Measurements from ENCODE around the gene ADNP.

ADNP gene

DNA sequence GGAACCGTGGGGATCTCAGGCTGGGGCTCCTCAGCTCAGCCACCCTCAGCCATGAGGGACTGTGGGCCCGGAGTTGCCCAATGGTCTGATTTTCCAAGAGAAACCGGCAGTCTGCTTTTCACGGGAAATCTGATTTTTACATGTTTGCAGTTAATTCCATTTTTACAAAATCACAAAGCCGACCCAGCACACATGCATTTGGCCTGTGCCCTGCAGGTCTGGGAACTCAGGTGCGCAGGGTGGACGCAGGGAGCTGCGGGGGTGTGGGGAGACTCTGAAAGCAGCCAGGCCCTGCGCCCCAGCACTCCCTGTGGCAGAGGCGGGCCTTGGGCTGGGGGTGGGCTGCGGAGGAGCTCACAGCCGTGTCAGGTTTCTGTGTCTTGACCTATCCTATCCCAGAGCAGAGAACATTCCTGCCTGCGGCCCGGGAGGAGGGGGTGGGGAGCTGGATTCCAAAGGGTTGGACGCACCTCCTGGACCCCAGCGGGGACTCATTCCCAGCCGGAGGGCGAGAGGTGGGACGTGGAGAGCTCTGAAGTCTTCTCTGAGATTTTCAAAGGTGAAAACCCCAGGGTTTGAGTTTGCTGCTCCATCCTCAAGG, 60.6 kb downstream of the ADNP start:
- DNase-seq = no peak

DNA sequence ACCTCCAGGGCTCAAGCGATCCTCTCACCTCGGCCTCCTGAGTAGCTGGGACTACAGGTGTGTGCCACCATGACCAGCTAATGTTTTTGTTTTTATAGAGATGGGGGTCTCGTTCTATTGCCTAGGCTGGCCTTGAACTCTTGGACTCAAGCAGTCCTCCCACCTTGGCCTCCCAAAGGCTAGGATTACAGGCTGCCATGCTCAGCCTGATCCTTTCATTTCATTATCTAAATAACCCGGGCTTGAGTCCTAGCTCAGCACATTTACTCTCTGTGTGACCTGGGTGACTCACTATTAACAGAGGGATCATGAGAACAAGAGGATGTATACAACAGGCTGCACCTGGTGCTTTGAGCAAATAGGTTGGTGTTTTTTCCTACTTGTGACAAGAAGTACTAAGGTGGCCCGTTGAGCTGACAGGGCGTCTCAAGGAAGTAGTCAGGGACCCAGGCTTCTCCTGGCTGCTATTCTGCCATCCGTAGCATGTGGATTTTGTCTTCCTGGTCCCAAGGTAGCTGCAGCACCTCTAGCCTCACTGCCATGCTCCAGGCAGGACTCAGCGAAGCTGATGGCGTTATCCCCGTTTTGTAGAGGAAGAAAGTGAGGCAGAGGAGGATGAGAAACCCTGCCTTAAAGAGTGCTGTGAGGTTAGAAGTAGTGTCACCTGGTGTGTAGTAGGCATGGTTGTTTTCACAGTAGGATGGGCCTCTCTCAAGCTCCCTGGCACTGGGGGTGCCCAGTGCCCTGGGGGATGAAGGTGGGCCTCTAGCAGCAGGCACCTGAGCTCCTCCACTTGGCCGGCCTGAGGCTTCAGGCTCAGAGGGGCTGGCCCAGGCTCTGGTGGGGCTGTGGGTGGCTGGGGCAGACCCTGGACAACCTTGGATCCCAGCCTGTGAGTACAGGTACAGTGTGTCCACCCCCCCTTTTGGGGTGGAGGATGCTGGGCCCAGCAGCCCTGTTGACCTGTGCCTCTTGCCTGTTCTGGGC, 62.4 kb downstream of the ADNP start:
- no peak for DNase-seq

DNA sequence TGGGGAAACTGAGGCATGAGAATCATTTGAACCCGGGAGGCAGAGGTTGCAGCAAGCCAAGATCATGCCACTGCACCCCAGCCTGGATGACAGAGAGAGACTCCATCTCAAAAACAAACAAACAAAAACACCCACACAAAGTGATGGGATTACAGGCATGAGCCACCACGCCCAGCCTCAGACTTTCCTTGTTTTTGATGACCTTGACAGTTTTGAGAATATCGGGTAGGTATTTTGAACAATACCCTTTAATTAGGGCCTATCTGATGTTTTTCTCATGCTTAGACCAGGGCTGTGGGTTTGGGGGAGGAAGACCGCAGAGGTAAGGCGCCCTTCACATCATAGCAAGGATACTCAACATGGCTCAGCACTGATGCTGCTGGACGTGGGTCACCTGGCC, 63.4 kb downstream of the ADNP start:
- DNase-seq = no peak

DNA sequence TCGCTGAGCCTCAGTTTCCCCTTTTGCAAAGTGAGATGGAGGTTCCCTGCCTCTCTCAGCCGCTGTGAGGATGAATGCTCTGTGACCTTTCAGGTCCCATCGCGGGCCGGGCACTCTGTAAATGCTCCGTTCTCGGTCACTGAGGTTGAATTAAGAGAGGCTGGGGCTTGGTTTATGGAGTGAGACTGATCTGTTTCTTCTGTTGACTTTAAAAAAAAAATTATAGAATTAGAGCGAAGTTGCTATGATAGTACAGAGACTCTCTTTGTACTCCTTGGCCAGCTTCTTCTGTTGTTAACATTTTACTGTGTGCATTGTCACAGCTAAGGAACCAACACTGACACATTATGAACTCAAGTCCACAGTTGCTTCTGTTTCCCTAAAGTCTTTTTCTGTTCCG, 64.4 kb downstream of the ADNP start:
- DNase-seq = no peak

DNA sequence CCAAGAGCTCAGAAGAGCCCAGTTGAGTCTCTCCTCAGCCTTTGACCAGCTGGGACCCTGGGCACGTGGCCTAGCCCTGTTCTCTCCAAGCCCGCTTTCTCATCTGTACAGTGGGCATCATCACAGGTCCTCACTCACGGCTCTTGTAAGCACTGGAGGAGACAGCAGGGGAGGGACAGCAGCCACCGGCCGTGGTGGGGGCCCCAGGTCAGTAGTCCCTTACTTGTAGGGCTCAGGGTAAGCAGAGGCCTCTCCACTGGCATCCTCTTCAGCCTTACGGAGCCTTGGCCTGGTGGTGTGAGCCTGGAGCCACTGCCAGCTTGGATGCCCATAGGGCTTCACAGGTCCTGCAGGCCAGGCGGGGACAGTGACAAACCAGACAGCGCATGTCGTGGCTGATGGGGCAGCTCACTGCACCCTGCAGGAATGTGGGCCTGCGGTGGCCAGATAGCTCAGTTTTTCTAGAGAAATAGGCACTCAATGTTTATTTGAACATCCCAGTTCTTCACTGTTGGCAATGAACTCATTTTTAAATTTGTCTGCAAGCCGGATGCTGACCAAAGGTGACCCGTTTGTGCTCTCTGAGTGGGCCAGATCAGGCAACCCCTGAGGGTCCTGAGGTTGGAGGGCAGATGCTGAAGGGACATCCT, 65.1 kb downstream of the ADNP start:
- DNase-seq = no peak

DNA sequence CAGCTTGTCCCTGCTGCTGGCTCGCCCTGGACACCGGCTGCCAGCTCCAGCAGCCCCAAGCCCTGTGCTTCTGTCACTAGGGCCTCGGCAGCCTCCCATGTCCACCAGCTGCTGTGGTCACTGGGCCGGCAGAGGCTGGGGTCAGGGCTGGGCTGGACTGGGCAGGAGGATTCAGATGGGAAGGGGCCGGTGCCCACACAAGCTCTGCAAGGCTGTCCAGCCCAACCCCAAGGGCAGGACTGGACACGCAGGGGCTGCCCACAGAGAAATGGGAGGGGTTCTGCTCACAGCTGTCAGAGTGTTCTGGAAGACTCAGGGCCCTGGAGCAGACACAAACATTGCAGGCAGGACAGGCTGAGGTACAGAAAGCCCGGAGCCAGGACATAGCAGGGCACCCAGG, 65.6 kb downstream of the ADNP start:
- no peak for DNase-seq

DNA sequence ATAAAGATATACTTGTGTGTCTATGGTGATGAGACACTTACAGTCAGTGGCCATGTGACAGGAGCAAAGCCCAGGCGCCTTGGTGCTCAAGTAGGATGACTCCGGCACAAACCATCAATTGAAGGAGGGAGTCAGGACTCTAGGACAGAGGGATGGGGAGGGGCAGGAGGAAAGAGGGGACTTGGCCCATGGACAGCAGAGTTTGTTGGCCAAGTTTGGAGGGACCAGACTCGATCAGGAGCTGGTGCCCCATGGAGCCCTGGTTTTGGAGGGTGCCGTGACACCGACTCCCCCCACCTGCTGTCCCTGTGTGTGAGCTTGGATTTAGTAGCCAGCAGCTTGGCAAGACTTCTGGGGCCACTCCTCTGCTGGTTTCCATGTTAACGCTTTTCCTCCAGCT, 66.1 kb downstream of the ADNP start:
- DNase-seq = no peak

DNA sequence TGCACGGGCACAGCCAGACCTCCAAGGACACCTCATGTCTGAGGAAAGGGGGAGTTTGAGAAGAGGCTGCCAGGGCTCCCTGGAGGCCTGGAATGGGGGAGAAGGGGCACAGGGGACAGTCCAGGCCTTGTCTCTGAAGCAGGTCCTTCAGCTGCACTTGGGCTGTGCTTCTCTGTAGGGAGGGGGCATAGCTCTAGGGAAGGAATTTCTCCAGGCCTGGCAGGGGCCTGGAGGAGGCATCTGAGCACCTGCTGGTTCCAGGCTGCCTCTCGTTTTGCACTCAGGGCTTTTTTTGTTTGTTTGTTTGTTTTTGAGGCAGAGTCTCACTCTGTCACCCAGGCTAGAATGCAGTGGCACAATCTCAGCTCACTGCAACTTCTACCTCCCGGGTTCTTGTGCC, 68.7 kb downstream of the ADNP start:
- DNase-seq = no peak

DNA sequence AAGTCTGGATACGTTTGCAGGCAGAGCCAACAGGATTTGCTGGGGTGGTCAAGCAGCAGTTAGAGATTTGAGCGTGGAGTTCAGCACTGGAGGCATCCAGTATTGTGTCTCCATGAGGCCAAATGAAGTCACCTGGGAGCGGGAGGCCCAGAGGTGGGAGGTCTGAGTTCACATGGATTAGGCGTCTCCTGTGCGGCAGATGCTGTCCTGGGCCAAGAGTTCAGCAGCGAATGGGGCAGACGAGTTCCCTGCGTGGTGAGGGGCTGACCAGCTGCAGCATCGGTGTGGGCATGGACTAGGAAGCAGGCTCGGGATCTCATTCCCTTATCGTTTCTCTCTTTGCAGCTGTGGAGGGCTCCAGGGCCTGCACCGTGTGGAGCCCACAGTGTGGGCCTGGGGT, 70.2 kb downstream of the ADNP start:
- no peak for DNase-seq

DNA sequence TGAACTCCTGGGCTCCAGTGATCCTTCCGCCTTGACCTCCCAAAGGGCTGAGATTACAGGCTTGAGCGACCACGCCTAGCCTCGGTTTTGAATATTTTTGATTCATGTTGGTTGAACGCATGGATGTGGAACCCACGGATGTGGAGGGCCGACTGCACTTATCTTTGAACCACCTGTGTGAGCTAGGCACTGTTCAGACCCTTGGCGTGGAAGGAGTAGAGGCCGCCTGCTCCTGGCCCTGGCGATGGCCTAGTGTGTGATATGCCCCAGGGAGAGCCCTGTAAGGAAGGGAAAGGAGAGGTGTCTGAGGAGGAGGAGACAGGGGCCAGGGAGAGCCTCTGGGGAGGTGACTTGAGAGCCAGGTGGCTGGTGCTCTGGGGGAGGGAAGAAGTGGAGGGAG, 72.1 kb downstream of the ADNP start:
- DNase-seq = no peak

DNA sequence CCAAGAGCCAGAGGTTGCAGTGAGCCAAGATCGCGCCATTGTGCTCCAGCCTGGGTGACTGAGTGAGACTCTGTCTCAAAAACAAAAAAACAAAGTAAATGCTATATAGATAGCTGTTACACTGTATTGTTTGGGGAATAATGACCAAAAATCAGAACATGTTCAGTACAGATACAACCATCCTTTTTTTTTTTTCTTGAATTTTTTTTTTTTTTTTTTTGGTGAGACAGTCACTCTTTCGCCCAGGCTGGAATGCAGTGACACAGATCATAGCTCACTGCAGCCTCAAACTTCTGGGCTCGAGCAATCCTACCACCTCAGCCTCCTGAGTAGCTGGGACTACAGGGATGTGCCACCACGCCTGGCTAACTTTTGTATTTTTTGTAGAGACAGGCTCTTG, 72.7 kb downstream of the ADNP start:
- DNase-seq = no peak

DNA sequence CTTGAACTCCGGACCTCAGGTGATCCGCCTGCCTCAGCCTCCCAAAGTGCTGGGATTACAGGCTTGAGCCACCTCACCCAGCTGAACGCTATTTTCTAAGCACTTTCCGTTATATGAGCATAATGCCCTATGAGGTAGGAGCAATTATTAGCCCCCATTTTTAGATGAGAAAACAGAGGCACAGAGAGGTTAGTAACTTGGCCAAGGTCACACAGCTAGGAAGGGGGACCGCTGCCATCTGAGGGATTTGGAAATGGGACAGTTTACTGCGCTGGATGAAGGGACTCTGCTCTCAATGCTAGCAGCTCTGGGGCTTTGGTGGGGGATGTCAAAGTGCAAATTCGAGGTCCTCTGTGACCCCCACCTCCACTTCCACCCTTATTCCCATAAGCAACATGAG, 73.9 kb downstream of the ADNP start:
- DNase-seq = no peak

DNA sequence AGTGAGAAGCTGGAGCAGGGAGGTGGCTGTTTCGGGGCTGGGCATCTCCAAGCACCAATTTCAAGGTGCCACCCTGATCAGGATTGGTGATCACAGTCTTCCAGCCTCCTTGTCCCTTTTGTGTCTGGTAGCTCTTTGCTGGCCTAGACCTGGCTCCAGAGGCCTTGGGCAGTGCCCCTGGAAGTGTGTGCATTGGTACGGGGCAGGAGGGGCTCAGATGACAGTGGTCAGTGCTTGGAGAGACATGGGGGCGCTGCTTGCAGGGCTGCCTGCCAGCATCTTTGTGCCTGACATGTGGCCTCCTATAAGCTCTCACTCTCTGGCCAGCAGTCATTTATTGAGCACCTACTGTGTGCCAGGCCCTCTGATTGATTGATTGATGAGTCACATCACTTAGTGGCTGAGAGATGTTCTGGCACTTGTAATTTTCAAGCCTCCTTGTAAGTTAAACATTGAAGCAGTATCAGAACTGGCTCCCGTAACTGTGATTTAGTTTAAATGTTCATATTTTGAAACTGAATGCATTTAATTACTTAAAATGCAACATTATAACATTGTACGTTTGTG, 74.7 kb downstream of the ADNP start:
- DNase-seq = no peak

DNA sequence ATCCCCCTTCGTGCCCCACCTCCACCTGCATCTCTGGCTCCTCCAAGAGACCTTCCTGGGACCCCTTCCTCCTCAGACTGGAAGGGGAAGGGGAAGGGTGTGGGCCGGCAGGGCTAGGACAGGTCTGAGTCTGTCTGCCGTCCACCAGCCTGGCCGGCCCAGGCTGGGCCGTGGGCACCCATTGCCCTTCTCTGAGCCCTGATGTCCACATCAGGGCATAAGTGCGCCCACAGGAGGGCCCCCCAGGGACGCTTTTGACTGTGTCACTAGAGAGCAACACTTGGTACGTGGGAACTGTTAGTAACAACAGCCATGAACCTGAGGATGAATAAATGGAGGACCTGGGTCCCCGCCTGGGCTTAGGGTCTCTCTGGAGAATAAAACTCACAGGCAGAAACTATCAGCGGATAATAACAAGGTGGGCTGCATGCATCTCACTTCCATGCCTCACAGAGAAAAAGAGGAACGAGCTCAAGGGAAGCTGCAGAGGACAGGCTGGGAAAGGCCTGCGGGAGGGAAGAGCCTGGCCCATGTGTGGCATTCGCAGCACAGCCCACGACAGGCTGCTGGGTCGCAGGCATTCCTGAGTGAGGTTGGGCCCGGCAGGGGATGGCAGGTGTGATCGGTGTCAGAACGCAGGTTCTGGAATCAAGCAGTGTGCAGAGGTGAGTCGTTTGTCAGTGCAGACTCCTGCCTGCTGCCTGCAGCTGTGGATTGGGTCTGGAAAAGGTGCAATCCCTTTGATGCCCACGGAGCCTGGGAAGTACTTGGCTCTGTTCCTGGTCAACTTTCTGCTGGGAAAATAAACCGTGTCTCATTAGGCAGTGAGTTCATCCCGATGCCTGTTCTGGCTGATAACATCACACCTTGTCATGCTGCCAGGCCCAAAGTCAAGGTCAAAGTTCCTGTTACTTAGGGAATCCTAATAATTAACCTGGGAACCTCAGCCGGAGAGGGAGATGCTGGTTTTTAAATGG, 75.5 kb downstream of the ADNP start:
- DNase-seq = peak; percentile 11

DNA sequence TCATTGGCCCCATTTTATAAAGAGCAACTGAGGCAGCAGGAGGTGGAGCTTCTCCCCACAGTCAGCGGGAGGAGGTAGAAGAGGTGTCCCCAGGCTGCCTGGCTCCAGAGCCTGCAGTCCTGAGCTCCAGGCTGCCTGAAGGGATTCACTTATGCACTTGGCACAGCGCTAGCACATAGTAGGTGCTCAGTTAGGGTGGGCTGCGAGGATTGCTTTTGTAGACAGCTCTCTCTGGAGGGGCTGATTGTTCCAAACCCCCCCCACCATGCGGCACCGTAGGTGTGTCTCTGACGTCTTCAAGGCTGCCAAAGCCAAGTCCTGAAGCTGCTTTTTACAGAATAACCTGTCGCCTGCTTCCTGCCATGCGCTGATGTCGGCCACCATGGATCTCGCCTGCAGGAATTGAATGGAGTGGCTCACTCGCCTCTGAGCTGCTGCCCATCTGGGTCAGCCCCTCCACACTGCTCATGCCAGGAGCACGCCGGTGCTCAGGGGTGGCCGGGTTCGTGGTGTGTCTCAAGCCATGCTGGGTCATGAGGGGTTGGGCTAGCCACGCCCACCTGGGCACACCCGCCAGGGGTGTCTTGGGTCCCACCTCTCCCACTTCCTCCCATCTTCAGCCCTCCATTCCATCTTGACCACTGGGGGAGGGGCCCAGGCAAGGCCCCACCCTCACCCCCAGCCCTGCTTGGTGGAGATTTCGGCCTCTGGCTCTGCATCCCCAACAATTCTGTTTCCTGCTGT, 76.6 kb downstream of the ADNP start:
- no peak for DNase-seq

DNA sequence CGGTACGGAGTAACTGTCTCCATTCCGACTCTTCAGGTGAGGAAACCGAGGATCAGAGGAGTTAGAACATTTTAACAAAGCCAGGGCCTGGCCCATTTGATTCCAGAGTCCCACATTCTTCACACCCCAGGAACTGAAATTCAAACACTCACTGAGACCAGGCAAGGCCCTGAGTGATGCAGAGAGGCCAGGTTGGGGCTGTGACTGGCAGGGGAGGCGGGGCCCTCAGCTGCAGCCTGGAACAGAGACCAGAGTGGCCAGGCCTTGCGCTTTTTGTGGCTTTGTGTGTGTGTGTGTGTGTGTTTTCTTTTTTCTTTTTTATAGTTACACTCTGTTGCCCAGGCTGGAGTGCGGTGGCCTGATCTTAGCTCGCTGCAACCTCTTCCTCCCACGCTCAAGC, 79.2 kb downstream of the ADNP start:
- DNase-seq = no peak

DNA sequence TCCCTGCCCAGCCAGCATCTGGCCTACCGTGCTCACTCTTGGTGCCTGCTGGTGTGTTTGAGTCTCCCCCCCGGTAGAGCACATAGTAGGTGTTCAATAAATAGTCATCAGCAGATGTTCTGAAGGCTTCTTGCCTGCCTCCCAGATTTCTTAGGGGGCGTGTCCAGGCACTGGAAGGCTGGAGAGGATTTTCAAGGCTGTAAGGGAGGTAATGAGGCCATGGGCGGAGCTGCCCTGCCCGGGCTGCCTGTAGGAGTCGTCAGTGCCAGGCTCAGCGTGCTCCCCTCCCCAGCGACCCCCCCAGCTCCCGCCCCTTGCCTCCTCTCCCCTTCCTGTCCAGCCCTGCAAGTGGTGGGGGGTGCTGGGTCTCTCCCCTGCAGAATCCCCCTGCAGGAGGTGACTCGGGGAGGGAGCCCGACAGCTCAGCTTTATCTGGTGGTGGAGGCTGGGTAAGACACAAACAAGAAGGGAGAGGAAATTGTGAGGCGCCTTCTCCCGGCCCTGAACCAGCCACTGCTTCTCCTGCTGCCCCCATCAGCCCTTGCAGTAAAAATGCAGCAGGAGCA, 80.4 kb downstream of the ADNP start:
- DNase-seq = no peak

DNA sequence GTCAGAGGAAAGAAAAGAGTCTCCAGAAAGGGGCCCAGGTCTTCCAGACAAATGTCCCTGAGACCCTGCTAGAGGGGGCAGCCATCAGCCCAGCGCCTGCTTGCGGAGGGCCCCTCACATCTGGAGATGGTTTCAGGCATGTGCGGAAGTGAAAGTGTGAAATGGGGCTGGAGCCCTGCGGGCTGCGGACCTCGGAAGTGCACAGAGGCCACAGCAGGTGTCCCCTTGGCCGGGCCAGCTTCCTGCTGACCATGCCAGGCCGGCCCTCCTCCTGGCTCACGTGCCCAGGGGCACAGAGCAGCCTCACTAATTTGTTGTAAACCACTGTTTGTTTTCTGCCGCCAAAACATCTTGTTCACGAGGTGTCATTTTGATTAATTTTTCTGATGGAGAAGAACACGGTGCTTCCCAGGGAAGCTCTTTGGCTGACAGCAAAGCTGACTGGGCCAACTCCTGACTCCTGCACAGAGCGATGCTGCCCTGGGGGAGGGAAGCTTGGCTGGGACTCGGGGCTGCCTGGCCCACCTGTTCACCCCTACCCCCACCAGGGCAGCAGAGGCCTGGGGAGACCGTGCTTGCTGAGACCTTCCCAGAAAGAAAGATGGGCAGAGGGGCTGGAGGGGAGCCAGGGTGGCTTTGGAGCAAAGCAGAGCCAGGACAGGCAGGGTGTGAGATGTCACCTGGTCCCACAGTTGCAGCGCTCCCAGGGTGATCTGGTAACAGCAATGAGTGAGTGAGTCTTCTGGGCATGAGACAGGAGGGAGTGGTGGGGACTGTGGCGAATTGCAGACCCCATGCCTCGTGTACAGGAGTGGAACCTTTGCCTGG, 82.2 kb downstream of the ADNP start:
- DNase-seq = no peak

DNA sequence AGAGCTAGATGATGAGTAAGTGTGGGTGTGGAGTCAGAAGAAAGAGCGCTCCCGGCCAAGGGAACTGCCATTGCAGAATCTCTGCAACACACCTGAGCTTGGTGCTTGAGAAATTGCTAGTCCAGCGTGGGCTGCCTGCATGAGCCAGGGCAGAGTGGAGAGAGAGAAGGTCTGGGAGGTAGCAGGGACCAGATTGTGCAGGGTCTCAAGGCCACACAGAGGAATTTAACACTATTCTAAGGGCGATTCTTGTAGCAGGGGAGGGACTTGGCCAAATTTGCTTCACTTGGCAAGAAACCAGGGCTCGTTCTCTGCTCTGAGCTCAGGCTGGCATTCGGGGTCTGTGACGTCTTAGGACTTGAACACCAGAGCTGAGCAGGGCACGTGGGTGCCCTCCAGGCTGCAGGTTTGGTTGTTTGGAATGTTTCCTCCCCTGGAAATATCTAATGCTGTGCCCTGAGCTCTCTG, 82.9 kb downstream of the ADNP start:
- DNase-seq = peak; percentile 13

DNA sequence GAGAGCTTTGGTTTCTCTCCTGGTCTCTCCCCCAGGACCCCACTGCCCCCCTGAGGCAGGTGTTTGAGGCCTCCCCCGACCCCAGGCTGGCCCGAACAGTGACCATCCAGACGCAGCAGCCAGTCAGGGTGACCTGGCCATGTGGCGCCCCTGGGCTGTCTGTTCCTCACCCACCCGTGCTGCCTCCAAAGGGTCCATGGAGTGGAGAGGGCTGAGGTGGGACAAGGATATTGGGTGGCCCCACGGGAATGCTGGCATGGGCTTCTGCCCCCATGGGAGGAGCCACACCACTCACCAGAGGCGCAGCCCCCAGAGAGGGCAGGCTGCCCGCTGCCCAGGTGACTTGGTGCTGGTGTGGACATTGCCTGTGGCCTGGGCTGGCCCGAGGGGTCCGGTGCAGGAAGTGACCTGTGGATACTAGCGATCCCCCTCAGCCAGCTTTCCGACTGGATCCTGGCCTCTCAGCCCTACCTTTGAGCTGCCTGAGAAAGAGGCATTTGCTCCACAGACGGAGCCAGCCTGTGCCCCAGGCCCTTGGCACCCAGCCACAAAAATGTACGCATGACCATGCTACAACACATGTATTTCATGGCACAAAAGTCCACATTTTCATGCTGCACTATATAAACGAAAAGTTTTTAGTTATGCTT, 85.5 kb downstream of the ADNP start:
- no peak for DNase-seq
